ENCODE measurements around the gene GLCCI1.

The GLCCI1 gene

GRCh38 chr7:8134089-8134733 lies 165.6 kb downstream of the GLCCI1 start:
- no peak for DNase-seq

- DNase-seq, result no peak
These were observed 166.8 kb downstream of the GLCCI1 start for GRCh38 chr7:8135417-8135816.

- DNase-seq, result no peak
These were observed 167.6 kb downstream of the GLCCI1 start for GRCh38 chr7:8136051-8136730.
